Measurements from ENCODE around the gene CDH9. TPM values are rescaled to one million over a fixed set of nuclear protein-coding genes. Genes with fewer than 3 reads are reported as not detected.

CDH9 gene
- total RNA-seq, 1 donor from 2014 or later: 0.14 TPM

DNA sequence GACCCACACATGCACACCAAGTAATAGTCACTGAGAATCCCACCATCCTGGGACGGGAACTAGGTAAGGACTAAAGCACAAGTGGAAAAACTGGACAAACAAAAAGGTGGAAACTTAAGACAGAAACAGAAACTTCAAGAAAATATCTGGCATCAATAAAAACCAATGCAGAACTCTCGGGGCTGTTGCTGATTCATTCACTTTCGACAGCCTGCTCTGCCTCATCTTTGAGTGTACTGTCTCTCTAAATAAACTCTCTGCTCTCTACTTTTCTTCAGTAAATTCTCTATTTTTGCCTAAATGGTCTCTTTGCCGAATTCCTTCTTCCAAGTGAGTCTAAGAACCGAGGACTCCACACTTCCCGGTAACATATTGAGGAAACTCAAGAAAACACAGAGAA, 116.9 kb downstream of the CDH9 start:
- H3K27ac Mint-ChIP-seq (ENCODE audit: unreplicated experiment): no peak overlapping the region
- H3K9me3 Mint-ChIP-seq: peaks cover 2% of the 10 kb centered on the region
- H3K36me3 Mint-ChIP-seq (ENCODE audit: low read depth): no peaks in the 10 kb centered on the region
- H3K4me1 Mint-ChIP-seq: no peaks in the 10 kb centered on the region
- H3K27me3 Mint-ChIP-seq (ENCODE audit: low read depth): no peaks in the 10 kb centered on the region
- DNase-seq (ENCODE audit: low read depth, low spot score): no peak
- H3K4me3 Mint-ChIP-seq: no peak overlapping the region
- TF ChIP-seq, protein P1, sequence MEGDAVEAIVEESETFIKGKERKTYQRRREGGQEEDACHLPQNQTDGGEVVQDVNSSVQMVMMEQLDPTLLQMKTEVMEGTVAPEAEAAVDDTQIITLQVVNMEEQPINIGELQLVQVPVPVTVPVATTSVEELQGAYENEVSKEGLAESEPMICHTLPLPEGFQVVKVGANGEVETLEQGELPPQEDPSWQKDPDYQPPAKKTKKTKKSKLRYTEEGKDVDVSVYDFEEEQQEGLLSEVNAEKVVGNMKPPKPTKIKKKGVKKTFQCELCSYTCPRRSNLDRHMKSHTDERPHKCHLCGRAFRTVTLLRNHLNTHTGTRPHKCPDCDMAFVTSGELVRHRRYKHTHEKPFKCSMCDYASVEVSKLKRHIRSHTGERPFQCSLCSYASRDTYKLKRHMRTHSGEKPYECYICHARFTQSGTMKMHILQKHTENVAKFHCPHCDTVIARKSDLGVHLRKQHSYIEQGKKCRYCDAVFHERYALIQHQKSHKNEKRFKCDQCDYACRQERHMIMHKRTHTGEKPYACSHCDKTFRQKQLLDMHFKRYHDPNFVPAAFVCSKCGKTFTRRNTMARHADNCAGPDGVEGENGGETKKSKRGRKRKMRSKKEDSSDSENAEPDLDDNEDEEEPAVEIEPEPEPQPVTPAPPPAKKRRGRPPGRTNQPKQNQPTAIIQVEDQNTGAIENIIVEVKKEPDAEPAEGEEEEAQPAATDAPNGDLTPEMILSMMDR (conservative IDR thresholded peaks at IDR 0.05): no peak

DNA sequence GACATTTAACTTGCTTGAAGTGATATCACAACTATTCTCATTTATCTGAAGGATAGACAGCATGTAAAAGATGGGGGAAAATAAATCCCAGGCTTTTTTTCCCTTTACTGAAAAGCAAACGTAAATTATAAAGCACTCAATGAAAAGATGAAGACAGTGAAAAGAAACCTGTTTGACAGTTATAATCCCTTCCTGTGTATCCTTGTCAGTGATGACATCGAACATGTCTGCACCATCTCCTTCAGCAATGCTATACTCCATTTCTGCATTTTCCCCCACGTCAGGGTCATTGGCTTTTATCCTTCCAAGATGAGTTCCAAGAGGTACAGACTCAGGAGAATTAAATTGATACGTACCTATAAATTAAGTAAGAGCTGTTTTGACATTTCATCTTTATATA, 134.9 kb downstream of the CDH9 start:
- DNase-seq (ENCODE audit: low read depth, low spot score): no peak
- TF ChIP-seq, protein P1 (conservative IDR thresholded peaks at IDR 0.05): no peak
- H3K27me3 Mint-ChIP-seq (ENCODE audit: low read depth): no peaks in the 10 kb centered on the region
- no peaks in the 10 kb centered on the region for H3K4me1 Mint-ChIP-seq
- no peak overlapping the region for H3K4me3 Mint-ChIP-seq
- no peaks in the 10 kb centered on the region for H3K36me3 Mint-ChIP-seq (ENCODE audit: low read depth)
- H3K9me3 Mint-ChIP-seq: peaks cover 8% of the 10 kb centered on the region
- no peak overlapping the region for H3K27ac Mint-ChIP-seq (ENCODE audit: unreplicated experiment)

DNA sequence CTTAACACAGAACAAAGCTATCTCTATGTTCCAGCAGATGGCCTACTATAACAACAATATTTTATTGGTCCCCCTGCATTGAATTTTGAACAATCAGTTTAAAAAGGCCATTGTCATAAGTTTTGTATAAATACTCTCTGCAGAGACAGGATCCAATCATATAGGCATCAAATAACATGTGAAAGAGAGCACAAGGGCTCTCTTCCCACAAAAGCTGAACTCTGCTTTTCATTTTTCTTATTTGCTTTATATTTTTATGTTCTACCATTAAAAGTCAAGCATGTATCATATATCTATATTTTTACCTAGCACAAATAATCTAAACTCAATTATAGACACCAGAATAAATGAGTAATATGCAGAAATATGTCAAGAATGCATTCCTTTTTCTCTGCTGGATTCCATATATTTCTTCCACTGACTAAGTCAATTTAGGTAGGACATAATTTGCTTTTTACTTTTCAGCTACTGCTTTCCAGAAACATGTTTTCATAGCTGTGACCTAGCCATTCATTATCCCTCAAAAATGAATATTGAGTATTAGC, 143.6 kb downstream of the CDH9 start:
- no peaks in the 10 kb centered on the region for H3K36me3 Mint-ChIP-seq (ENCODE audit: low read depth)
- H3K27me3 Mint-ChIP-seq (ENCODE audit: low read depth): no peaks in the 10 kb centered on the region
- H3K9me3 Mint-ChIP-seq: peaks cover 13% of the 10 kb centered on the region
- TF ChIP-seq, protein P1 (conservative IDR thresholded peaks at IDR 0.05): no peak
- no peak for DNase-seq (ENCODE audit: low read depth, low spot score)
- H3K4me1 Mint-ChIP-seq: no peaks in the 10 kb centered on the region
- H3K4me3 Mint-ChIP-seq: no peak overlapping the region
- no peak overlapping the region for H3K27ac Mint-ChIP-seq (ENCODE audit: unreplicated experiment)

DNA sequence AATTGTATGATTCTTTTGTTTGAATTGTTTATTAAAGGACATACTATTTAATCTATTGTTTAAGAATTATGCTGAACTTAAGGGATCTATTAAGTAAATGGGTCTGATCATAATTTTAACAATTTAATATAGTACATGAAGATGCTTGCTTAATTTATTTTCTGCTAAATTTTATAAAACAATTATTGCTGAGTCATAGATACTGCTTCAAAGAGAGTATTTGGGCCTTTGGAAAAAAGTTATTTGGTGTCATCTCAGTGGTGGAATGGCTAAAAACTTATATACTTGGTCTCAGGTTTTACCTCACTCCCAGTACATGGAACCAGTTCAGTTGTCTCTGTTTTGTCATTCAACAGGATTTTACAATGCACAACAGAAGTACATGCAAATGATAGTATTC, 145.3 kb downstream of the CDH9 start:
- no peak for DNase-seq (ENCODE audit: low read depth, low spot score)
- H3K4me3 Mint-ChIP-seq: no peak overlapping the region
- TF ChIP-seq, protein P1 (conservative IDR thresholded peaks at IDR 0.05): no peak
- H3K27ac Mint-ChIP-seq (ENCODE audit: unreplicated experiment): no peak overlapping the region
- H3K36me3 Mint-ChIP-seq (ENCODE audit: low read depth): no peaks in the 10 kb centered on the region
- H3K27me3 Mint-ChIP-seq (ENCODE audit: low read depth): no peaks in the 10 kb centered on the region
- peaks cover 4% of the 10 kb centered on the region for H3K9me3 Mint-ChIP-seq
- no peaks in the 10 kb centered on the region for H3K4me1 Mint-ChIP-seq

DNA sequence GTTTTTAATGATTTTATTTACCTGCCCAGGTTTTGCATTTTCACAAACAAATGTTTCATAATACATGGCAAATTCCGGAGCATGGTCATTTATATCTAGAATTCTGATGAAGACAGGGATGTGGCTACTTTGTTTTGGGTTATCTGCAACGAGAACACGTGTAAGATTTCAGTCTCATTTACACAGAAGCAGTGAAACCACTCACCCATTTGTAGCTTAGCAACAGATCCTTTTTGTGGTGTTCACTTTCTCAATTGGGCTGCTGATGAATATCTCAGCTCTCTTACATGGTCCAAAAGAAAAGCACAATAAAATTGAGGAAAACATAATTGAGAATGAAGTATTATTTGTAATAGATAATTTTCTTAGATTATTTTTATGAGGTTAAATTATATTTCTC, 148.6 kb downstream of the CDH9 start:
- TF ChIP-seq, protein P1 (conservative IDR thresholded peaks at IDR 0.05): no peak
- no peak for DNase-seq (ENCODE audit: low read depth, low spot score)
- H3K4me1 Mint-ChIP-seq: no peaks in the 10 kb centered on the region
- H3K36me3 Mint-ChIP-seq (ENCODE audit: low read depth): no peaks in the 10 kb centered on the region
- H3K9me3 Mint-ChIP-seq: peaks cover 2% of the 10 kb centered on the region
- no peak overlapping the region for H3K4me3 Mint-ChIP-seq
- H3K27me3 Mint-ChIP-seq (ENCODE audit: low read depth): no peaks in the 10 kb centered on the region
- H3K27ac Mint-ChIP-seq (ENCODE audit: unreplicated experiment): no peak overlapping the region
